HK-2 (cell line): ENCODE data around the gene GCFC2.

Experiments
- DNase-seq: peaks from one replicate; pipeline ENCODE4 v3.0.0-alpha.2; 2018; ENCODE audit not compliant: unreplicated experiment

The GCFC2 gene

DNA sequence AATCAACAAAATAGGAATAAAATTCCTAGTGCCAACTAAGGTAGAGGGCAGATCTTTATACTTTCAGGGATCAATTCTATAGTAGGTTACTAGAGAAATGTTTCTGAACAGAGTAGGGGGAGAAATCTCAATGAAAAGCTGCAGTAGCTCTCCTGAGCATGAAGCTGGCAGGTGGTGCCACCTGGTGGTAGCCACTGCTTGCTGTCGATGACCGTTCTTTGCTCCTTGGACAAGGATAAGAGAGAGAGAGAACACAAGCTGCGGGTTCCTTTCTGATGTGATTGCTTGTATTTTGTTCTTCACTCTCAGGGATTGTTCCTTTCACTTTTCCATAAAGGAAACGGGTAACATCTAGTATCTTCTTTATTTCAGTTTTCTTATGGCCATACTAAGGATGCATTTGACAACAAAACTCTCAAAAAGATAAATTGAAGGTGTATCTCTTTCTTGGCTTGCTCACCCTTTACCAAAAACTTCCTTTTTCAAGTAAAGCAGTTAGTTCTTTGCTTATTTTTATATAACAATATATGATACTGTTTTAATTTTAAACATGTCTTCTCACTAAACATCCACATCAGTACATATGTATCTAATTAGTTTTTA is 82.7 kb downstream of the GCFC2 start:
- peak; percentile 72 for DNase-seq

DNA sequence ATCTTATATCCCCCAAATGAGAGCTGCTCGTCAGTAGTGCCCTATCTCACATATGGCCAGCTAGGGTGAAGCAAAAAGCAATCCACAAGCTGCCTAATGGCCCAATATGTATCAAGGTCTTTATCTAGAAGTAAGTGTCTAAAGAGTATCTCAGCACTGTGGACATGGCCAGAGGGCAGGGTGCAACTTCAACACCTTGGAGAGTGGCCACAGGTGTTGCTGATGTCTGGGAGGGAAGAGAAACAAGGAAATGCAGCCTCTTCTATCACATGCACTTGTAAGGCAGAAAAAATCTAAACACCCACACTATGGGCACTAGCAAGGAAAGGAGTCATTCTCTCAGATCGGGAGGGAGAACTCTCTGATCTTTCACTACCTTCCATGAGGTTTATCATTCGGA is 87.8 kb downstream of the GCFC2 start:
- no peak for DNase-seq

DNA sequence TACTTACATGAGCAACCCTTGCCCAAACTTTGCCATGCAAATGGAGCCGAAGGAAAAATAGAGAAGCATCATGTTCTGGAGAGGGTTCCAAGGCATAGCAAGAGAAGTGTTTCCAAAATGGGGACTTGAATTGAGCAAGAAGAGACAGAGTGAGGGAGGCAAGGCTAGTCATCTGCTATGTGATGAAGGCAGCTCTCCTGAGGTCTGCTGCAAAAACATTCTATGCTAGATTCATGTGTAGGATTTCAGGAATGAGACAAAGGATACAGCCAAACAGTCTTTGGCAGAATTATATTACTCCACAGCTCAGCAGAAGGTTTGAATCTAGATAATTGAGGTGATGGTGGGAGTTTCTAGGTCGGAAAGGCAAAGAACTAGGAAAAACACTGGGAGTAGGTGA is 88.2 kb downstream of the GCFC2 start:
- no peak for DNase-seq

DNA sequence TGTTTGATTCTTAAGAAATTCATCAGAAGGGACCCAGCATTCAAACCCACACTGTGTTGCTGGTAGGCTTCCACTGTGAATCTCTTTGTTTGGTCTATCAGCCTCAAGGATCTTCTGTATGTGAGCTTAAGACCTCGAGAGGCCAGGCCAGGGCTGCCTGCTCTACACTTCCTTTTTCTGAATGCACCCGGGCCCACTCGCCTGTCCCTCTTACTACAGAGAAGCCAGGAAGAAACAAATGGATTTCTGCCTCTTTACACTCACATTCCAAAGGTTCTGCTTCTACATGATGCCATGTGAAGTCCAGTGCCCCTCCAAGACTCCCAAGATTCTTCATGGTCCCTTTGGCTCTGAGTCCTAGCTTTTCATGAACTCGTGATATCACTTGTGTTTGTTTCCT is 89.5 kb downstream of the GCFC2 start:
- DNase-seq, result no peak

DNA sequence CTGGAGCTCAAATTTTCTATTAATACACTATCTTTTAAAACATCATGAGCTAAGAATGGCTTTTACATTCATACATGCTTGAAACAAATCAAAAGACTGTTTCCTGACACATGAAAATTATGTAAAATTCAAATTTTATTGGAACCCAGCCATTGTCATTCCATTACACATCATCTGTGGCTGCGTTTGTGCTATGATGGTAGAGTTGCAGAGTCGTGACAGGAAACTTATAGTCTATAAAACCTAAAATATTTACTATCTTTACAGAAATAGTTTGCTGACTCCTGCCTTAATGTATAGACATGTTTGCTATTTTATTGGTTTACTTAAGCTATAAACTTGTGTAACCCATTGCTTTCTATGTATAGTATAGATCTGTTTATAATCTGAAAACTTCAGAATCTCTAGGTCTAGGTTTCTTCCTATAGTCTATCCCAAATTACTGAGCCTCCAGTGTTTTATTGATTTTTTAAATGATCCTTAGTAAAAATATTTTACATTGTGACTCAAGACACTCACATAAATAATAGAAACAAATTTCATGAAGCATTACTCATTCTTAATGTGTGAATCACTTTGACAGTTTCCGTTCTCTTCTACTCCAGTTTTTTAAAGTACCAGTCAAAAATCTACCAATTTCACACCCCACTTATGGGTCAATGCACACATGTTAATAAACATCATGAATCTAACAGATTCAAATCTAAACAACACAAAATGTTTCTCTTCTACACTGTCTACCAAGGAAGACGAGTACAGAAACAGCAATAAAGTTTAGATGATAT is 90.6 kb downstream of the GCFC2 start:
- DNase-seq, result no peak

DNA sequence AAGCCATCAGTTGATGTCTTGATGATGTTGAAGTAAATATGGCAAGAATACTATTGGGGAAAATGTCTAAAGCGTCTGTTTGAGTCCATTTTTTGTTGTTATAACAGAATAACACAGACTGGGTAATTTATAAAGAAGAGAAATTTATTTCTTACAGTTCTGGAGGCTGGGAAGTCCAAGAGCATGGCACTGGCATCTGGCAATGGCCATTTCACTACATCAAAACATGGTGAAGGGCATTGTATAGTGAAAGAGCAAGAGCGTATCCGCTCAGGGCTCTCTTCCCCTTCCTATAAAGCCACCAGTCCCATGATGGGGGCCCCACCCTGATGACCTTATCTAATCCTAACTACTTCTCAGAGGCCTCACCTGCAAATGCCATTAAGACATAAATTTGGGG is 93.8 kb downstream of the GCFC2 start:
- no peak for DNase-seq

DNA sequence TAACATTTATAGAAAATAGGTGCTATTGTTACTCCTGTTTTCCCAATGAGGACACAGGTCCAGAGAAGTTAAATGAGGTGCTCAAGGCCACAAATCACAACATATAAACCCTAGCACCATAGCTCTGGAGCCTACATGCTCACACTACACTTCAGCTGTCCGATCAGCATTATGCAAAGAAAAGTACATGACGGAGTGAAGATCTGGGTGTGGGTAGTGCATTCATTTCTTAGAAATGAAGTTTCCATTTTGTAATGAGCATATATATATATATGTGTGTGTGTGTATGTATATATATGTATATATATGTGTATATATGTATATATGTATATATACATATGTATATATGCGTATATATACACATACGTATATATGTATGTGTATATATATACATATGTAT is 94.3 kb downstream of the GCFC2 start:
- DNase-seq, result no peak

DNA sequence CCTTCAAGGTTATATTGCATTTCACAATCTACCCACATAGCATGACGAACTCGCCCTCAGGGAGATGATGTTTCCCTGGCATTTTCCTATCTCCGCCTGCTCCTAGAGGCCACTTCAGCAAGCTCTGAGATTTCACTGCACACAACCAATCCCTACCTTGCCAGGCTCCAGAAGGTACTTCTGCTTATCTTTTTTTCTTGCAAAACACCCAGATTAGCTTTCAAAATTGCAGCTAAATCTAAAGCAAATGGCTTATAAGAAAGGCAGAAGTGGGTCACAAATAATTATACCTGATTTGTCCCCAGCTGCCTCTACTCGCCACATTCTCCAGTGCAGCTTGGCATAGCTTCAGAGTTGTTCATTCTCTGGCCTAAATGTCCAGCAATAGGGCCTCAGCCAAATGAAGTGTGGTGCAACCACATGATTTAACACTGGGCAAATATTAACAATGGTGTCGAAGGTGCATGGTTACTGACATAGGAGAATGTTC is 96.5 kb downstream of the GCFC2 start:
- DNase-seq, result no peak

DNA sequence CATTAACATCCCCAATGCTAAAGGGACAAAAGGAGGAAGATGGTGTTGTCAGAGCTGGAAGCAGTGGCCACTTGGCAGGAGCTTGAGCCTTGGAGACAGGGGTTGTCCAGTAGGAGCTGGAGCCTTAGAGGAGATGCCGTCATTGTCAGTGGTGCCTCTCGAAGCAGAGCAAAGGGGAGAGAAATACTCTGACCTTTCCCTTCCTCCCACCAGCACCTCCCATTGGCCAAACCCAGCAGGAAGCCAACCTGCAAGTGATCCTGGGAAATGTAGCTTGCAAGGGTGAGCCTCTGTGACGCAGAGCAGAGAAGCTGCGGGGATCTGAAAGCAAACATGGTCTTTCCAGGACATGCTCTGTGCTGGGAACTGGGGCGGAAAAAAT is 97.9 kb downstream of the GCFC2 start:
- no peak for DNase-seq
